ENCODE results near the gene CERS6. TPM values are rescaled to one million over a fixed set of nuclear protein-coding genes. Genes with fewer than 3 reads are reported as not detected.

Gene CERS6
- total RNA-seq, 1 experiment from 2014 or later, result 17.3 TPM

- ChIA-PET CTCF (no interaction called here), POLR2A (no interaction called here)
- no peak for ATAC-seq
- H3K9me3 Mint-ChIP-seq, result peaks cover 4% of the 10 kb centered on the region; the same call in 1 of the 2 replicates
- DNase-seq (ENCODE audit: low spot score), result no peak
- H3K4me3 Mint-ChIP-seq, result no peak overlapping the region
- peaks cover 37% of the 10 kb centered on the region for H3K4me1 Mint-ChIP-seq
- no peaks in the 10 kb centered on the region for H3K36me3 Mint-ChIP-seq
- no peaks in the 10 kb centered on the region for H3K27me3 Mint-ChIP-seq (ENCODE audit: low read depth)
- peak overlapping the region; percentile 25; the same call in 1 of the 2 replicates for H3K27ac Mint-ChIP-seq
- no peak for TF ChIP-seq ZNF281 (CRISPR knock-in tag; IDR thresholded peaks at IDR 0.05)
- TF ChIP-seq, protein P1, sequence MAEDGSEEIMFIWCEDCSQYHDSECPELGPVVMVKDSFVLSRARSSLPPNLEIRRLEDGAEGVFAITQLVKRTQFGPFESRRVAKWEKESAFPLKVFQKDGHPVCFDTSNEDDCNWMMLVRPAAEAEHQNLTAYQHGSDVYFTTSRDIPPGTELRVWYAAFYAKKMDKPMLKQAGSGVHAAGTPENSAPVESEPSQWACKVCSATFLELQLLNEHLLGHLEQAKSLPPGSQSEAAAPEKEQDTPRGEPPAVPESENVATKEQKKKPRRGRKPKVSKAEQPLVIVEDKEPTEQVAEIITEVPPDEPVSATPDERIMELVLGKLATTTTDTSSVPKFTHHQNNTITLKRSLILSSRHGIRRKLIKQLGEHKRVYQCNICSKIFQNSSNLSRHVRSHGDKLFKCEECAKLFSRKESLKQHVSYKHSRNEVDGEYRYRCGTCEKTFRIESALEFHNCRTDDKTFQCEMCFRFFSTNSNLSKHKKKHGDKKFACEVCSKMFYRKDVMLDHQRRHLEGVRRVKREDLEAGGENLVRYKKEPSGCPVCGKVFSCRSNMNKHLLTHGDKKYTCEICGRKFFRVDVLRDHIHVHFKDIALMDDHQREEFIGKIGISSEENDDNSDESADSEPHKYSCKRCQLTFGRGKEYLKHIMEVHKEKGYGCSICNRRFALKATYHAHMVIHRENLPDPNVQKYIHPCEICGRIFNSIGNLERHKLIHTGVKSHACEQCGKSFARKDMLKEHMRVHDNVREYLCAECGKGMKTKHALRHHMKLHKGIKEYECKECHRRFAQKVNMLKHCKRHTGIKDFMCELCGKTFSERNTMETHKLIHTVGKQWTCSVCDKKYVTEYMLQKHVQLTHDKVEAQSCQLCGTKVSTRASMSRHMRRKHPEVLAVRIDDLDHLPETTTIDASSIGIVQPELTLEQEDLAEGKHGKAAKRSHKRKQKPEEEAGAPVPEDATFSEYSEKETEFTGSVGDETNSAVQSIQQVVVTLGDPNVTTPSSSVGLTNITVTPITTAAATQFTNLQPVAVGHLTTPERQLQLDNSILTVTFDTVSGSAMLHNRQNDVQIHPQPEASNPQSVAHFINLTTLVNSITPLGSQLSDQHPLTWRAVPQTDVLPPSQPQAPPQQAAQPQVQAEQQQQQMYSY (CRISPR knock-in tag; IDR thresholded peaks at IDR 0.05), result no peak
- no peak for TF ChIP-seq ARID4B (CRISPR knock-in tag; IDR thresholded peaks at IDR 0.05; ENCODE audit: borderline replicate concordance)
- no peak for TF ChIP-seq NFE2L1 (CRISPR knock-in tag; IDR thresholded peaks at IDR 0.05)
- TF ChIP-seq ETV6 (CRISPR knock-in tag; IDR thresholded peaks at IDR 0.05), result no peak
- TF ChIP-seq, protein P2, sequence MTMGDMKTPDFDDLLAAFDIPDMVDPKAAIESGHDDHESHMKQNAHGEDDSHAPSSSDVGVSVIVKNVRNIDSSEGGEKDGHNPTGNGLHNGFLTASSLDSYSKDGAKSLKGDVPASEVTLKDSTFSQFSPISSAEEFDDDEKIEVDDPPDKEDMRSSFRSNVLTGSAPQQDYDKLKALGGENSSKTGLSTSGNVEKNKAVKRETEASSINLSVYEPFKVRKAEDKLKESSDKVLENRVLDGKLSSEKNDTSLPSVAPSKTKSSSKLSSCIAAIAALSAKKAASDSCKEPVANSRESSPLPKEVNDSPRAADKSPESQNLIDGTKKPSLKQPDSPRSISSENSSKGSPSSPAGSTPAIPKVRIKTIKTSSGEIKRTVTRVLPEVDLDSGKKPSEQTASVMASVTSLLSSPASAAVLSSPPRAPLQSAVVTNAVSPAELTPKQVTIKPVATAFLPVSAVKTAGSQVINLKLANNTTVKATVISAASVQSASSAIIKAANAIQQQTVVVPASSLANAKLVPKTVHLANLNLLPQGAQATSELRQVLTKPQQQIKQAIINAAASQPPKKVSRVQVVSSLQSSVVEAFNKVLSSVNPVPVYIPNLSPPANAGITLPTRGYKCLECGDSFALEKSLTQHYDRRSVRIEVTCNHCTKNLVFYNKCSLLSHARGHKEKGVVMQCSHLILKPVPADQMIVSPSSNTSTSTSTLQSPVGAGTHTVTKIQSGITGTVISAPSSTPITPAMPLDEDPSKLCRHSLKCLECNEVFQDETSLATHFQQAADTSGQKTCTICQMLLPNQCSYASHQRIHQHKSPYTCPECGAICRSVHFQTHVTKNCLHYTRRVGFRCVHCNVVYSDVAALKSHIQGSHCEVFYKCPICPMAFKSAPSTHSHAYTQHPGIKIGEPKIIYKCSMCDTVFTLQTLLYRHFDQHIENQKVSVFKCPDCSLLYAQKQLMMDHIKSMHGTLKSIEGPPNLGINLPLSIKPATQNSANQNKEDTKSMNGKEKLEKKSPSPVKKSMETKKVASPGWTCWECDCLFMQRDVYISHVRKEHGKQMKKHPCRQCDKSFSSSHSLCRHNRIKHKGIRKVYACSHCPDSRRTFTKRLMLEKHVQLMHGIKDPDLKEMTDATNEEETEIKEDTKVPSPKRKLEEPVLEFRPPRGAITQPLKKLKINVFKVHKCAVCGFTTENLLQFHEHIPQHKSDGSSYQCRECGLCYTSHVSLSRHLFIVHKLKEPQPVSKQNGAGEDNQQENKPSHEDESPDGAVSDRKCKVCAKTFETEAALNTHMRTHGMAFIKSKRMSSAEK (CRISPR knock-in tag; IDR thresholded peaks at IDR 0.05; ENCODE audit: borderline replicate concordance), result no peak
- TF ChIP-seq FOXK1 (CRISPR knock-in tag; IDR thresholded peaks at IDR 0.05), result no peak
- TF ChIP-seq, protein P3, sequence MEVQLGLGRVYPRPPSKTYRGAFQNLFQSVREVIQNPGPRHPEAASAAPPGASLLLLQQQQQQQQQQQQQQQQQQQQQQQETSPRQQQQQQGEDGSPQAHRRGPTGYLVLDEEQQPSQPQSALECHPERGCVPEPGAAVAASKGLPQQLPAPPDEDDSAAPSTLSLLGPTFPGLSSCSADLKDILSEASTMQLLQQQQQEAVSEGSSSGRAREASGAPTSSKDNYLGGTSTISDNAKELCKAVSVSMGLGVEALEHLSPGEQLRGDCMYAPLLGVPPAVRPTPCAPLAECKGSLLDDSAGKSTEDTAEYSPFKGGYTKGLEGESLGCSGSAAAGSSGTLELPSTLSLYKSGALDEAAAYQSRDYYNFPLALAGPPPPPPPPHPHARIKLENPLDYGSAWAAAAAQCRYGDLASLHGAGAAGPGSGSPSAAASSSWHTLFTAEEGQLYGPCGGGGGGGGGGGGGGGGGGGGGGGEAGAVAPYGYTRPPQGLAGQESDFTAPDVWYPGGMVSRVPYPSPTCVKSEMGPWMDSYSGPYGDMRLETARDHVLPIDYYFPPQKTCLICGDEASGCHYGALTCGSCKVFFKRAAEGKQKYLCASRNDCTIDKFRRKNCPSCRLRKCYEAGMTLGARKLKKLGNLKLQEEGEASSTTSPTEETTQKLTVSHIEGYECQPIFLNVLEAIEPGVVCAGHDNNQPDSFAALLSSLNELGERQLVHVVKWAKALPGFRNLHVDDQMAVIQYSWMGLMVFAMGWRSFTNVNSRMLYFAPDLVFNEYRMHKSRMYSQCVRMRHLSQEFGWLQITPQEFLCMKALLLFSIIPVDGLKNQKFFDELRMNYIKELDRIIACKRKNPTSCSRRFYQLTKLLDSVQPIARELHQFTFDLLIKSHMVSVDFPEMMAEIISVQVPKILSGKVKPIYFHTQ (CRISPR knock-in tag; IDR thresholded peaks at IDR 0.05), result no peak
- no peak for TF ChIP-seq RORB (CRISPR knock-in tag; IDR thresholded peaks at IDR 0.05)
- no peak for TF ChIP-seq AFF4 (CRISPR knock-in tag; IDR thresholded peaks at IDR 0.05; ENCODE audit: borderline replicate concordance)
- TF ChIP-seq CTCF (IDR thresholded peaks at IDR 0.05), result no peak
- TF ChIP-seq ZNF219 (CRISPR knock-in tag; IDR thresholded peaks at IDR 0.05; ENCODE audit: borderline replicate concordance), result no peak
Observed at GRCh38 chr2:168529900-168530561, 74.0 kb downstream of the CERS6 start.

Measured in WTC11 (cell line).